Hepatocyte (in vitro differentiated cells): ENCODE data around the gene CES5A.

Experiments used
- EZH2 ChIP-seq: fragments of 200-600 bp; sonication (generic); IDR thresholded peaks from 2 replicates; pipeline ENCODE4 v1.6.1; 2016; ENCODE audit warnings: antibody characterized with exemption, mild to moderate bottlenecking, borderline replicate concordance
- EZH2phosphoT487 ChIP-seq: fragments of 200-600 bp; sonication (generic); IDR thresholded peaks from one replicate; pipeline ENCODE4 v1.6.1; 2018; ENCODE audit warnings: antibody characterized with exemption, mild to moderate bottlenecking, low read depth, moderate library complexity; ENCODE audit not compliant: unreplicated experiment, severe bottlenecking
- TF ChIP-seq, protein P1 (sequence below): fragments of 200-600 bp; sonication (generic); IDR thresholded peaks from 2 replicates; pipeline ENCODE4 v1.5.1; 2016; ENCODE audit warnings: antibody characterized with exemption, mild to moderate bottlenecking; ENCODE audit not compliant: poor library complexity

GRCh38 chr16:55922662-55923061 lies 47.5 kb upstream of the CES5A start:
- no peak for TF ChIP-seq EZH2
- TF ChIP-seq, protein P1, sequence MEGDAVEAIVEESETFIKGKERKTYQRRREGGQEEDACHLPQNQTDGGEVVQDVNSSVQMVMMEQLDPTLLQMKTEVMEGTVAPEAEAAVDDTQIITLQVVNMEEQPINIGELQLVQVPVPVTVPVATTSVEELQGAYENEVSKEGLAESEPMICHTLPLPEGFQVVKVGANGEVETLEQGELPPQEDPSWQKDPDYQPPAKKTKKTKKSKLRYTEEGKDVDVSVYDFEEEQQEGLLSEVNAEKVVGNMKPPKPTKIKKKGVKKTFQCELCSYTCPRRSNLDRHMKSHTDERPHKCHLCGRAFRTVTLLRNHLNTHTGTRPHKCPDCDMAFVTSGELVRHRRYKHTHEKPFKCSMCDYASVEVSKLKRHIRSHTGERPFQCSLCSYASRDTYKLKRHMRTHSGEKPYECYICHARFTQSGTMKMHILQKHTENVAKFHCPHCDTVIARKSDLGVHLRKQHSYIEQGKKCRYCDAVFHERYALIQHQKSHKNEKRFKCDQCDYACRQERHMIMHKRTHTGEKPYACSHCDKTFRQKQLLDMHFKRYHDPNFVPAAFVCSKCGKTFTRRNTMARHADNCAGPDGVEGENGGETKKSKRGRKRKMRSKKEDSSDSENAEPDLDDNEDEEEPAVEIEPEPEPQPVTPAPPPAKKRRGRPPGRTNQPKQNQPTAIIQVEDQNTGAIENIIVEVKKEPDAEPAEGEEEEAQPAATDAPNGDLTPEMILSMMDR = no peak
- TF ChIP-seq EZH2phosphoT487 = no peak
